PFSK-1 (cell line): ENCODE measurements around the gene IRF1.

Experiments
- POLR2AphosphoS5 ChIP-seq: IDR thresholded peaks from 2 replicates; pipeline ENCODE4 v1.6.1; 2012; ENCODE audit warnings: low read depth, mild to moderate bottlenecking, control low read depth, low read length, moderate library complexity
- SIN3A ChIP-seq: IDR thresholded peaks from 2 replicates; pipeline ENCODE4 v1.6.1; 2012; ENCODE audit warnings: mild to moderate bottlenecking, low read length, moderate library complexity, borderline replicate concordance; ENCODE audit not compliant: insufficient read depth
- TAF1 ChIP-seq: IDR thresholded peaks from 2 replicates; pipeline ENCODE4 v1.6.1; 2012; ENCODE audit warnings: low read length, control low read depth, borderline replicate concordance; ENCODE audit not compliant: insufficient read depth
- TF ChIP-seq, protein P1 (sequence below), 2 experiments: IDR thresholded peaks; 2 replicates each; pipeline versions ENCODE4 v1.6.1 to v1.8.0; 2011 to 2012; ENCODE audit warnings: low read depth in 2 of 2, low read length in 2 of 2, control low read depth in 1 of 2, inconsistent platforms in 1 of 2, mild to moderate bottlenecking in 1 of 2, moderate library complexity in 1 of 2; ENCODE audit not compliant: insufficient read depth in 1 of 2

DNA sequence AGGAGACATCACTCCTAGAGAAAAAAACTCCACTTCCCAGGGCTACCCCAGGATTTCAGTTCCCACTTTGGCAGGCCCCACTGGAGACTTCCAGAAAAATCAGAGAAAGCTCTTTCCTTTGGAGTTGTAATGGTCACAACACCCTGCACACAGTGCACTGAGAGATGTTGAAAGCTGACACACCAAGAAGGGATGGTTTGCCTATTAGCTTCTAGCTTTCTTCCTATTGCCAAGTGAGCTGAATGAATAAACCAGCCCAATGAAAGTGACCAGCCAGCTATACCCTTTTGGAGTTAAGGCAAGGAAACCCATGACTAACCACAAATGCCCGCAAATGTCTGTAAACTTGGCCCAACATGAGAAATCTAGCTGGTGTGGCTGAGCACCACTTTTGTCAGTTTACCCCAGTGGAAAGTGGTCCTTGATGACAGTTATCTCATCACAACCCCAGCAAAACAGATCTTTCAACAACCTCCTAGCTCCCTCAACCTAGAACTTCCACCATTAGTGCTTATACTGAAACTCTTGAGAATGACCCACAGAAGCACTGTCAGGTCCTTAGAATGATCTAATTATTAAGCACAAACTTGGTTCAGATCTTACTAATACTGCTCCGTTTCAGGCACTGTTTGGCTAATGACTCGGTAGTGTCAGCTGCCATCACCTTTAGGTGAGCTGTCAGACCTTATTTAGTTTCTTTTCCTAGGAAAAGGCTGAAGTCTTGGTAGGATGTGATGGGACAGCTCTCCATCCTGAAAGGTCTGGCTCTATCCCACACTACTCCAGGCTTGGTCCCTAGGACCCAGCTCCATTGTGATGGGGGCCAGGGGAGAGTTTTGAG lies 11.2 kb downstream of the IRF1 start:
- TF ChIP-seq SIN3A: no peak
- no peak for TF ChIP-seq POLR2AphosphoS5
- TF ChIP-seq, protein P1, sequence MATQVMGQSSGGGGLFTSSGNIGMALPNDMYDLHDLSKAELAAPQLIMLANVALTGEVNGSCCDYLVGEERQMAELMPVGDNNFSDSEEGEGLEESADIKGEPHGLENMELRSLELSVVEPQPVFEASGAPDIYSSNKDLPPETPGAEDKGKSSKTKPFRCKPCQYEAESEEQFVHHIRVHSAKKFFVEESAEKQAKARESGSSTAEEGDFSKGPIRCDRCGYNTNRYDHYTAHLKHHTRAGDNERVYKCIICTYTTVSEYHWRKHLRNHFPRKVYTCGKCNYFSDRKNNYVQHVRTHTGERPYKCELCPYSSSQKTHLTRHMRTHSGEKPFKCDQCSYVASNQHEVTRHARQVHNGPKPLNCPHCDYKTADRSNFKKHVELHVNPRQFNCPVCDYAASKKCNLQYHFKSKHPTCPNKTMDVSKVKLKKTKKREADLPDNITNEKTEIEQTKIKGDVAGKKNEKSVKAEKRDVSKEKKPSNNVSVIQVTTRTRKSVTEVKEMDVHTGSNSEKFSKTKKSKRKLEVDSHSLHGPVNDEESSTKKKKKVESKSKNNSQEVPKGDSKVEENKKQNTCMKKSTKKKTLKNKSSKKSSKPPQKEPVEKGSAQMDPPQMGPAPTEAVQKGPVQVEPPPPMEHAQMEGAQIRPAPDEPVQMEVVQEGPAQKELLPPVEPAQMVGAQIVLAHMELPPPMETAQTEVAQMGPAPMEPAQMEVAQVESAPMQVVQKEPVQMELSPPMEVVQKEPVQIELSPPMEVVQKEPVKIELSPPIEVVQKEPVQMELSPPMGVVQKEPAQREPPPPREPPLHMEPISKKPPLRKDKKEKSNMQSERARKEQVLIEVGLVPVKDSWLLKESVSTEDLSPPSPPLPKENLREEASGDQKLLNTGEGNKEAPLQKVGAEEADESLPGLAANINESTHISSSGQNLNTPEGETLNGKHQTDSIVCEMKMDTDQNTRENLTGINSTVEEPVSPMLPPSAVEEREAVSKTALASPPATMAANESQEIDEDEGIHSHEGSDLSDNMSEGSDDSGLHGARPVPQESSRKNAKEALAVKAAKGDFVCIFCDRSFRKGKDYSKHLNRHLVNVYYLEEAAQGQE (IDR thresholded peaks at IDR 0.05; ENCODE audit: insufficient read depth in 1 of 2, low read depth in 2 of 2, low read length in 2 of 2): no peak
- no peak for TF ChIP-seq TAF1
